ENCODE measurements around the gene JMJD1C. TPM values are rescaled to one million over a fixed set of nuclear protein-coding genes. Genes with fewer than 3 reads are reported as not detected.
"Not testable (repeated sequence)": the region's sequence is repeated elsewhere in the genome, so short reads cannot be mapped to it uniquely, and the experiment has no call there.

JMJD1C gene
- total RNA-seq, 2 experiments from 2014 or later: 389 to 399 TPM

GRCh38 chr10:63493004-63493403, 27.2 kb upstream of the JMJD1C start:
- H3K4me3 Mint-ChIP-seq: no peak overlapping the region
- H3K4me3 ChIP-seq (ENCODE audit: low read length): no peak overlapping the region
- TF ChIP-seq CTCF (IDR thresholded peaks at IDR 0.05): no peak
- H3K9me3 ChIP-seq (ENCODE audit: control insufficient read depth in 1 of 2, insufficient read depth in 1 of 2, low read length in 2 of 2): no peaks in the 10 kb centered on the region
- DNase-seq (no peak), ATAC-seq (ENCODE audit: poor library complexity) (no peak)
- H3K4me1 ChIP-seq (ENCODE audit: insufficient read depth, low read length): no peaks in the 10 kb centered on the region
- ChIA-PET POLR2A (no interaction called here), CTCF (interaction anchor here (0.7 kb wide), 1 partner anchor 168 kb away, joined by 4 read pairs; no protein-coding TSS in a partner anchor)
- no peak overlapping the region for H3K27ac ChIP-seq (ENCODE audit: low read depth in 1 of 2, low read length in 2 of 2)
- no peak overlapping the region for H3K27ac Mint-ChIP-seq
- no peaks in the 10 kb centered on the region for H3K27me3 Mint-ChIP-seq
- no peaks in the 10 kb centered on the region for H3K9me3 Mint-ChIP-seq
- peaks cover 3% of the 10 kb centered on the region for H3K36me3 ChIP-seq (ENCODE audit: insufficient read depth, low read length)
- H3K27me3 ChIP-seq (ENCODE audit: control insufficient read depth in 1 of 2, insufficient read depth in 2 of 2, low read length in 2 of 2): no peaks in the 10 kb centered on the region
- intact Hi-C loops (cut with DNase I, micrococcal nuclease): no loop called here
- peaks cover 4% of the 10 kb centered on the region for H3K36me3 Mint-ChIP-seq (ENCODE audit: low read depth)
- peaks cover 30% of the 10 kb centered on the region for H3K4me1 Mint-ChIP-seq (ENCODE audit: low read depth)

DNA sequence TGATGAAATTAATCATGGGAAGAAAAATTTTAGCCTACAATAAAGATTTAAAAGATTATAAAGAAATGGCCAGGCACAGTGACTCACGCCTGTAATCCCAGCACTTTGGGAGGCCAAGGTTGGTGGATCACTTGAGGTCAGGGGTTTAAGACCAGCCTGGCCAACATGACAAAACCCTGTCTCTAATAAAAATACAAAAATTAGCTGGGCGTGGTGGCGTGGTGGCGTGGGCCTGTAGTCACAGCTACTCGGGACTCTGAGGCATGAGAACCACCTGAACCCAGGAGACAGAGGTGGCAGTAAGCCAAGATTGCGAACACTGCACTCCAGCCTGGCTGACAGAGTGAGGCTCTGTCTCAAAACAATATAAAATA, 26.5 kb upstream of the JMJD1C start:
- CTCF ChIA-PET; H3K4me3 Mint-ChIP-seq; H3K27ac ChIP-seq (ENCODE audit: low read depth in 1 of 2, low read length in 2 of 2); H3K36me3 Mint-ChIP-seq (ENCODE audit: low read depth); intact Hi-C loops (cut with DNase I, micrococcal nuclease); H3K36me3 ChIP-seq (ENCODE audit: insufficient read depth, low read length); H3K9me3 ChIP-seq (ENCODE audit: control insufficient read depth in 1 of 2, insufficient read depth in 1 of 2, low read length in 2 of 2); H3K27ac Mint-ChIP-seq; ATAC-seq (ENCODE audit: poor library complexity); H3K4me3 ChIP-seq (ENCODE audit: low read length); H3K27me3 Mint-ChIP-seq; H3K27me3 ChIP-seq (ENCODE audit: control insufficient read depth in 1 of 2, insufficient read depth in 2 of 2, low read length in 2 of 2); H3K4me1 ChIP-seq (ENCODE audit: insufficient read depth, low read length); H3K9me3 Mint-ChIP-seq; DNase-seq: not testable (repeated sequence)
- POLR2A ChIA-PET: interaction anchor here (0.7 kb wide), 1 partner anchor 137 kb away, joined by 3 read pairs; no protein-coding TSS in a partner anchor
- H3K4me1 Mint-ChIP-seq (ENCODE audit: low read depth): peaks cover 23% of the 10 kb centered on the region

DNA sequence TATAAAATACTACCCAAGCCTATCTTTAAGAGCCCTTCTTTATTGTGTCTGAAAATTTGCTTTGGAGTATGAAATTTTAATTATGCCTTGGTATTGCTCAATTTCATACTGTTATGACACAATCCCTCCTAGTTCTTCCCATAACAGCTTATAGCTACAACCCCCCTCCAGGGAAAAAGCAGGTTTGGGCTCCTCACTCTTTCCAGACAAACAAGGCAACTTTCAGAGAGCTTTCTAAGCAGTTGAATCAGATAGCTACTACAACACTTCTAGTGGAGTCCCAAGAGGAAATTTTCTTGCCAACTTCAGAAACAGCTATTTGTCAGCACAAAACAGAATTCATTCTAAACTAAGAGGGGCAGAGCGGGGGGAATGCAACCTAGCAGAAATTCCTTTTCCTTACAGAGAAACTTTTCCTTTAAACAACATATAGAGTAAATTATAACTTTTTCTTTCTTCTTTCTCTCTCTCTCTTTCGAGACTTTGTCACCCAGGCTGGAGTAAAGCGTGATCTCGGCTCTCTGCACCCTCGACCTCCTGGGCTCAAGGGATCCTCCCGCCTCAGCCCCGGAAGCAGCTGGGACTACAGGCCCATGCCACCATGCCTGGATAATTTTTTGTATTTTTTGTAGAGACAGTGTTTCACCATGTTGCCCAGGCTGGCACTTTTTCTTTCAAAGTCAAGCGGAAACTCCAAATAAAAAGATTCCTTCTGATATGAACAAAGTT, 26.0 kb upstream of the JMJD1C start:
- H3K36me3 Mint-ChIP-seq (ENCODE audit: low read depth): peaks cover 4% of the 10 kb centered on the region
- H3K4me3 Mint-ChIP-seq: no peak overlapping the region
- H3K36me3 ChIP-seq (ENCODE audit: insufficient read depth, low read length): peaks cover 3% of the 10 kb centered on the region
- no peaks in the 10 kb centered on the region for H3K4me1 ChIP-seq (ENCODE audit: insufficient read depth, low read length)
- no peak overlapping the region for H3K27ac Mint-ChIP-seq
- H3K4me1 Mint-ChIP-seq (ENCODE audit: low read depth): peaks cover 18% of the 10 kb centered on the region
- ATAC-seq (ENCODE audit: poor library complexity) (no peak), DNase-seq (no peak)
- no peaks in the 10 kb centered on the region for H3K9me3 ChIP-seq (ENCODE audit: control insufficient read depth in 1 of 2, insufficient read depth in 1 of 2, low read length in 2 of 2)
- no peak overlapping the region for H3K4me3 ChIP-seq (ENCODE audit: low read length)
- H3K27me3 Mint-ChIP-seq: no peaks in the 10 kb centered on the region
- intact Hi-C loops (cut with DNase I, micrococcal nuclease): no loop called here
- ChIA-PET POLR2A (interaction anchor here (0.7 to 1.2 kb wide), 2 partner anchors 18 to 138 kb away, joined by 3 read pairs; no protein-coding TSS in a partner anchor), CTCF (no interaction called here)
- H3K27ac ChIP-seq (ENCODE audit: low read depth in 1 of 2, low read length in 2 of 2): no peak overlapping the region
- no peaks in the 10 kb centered on the region for H3K27me3 ChIP-seq (ENCODE audit: control insufficient read depth in 1 of 2, insufficient read depth in 2 of 2, low read length in 2 of 2)
- TF ChIP-seq CTCF (IDR thresholded peaks at IDR 0.05): no peak
- no peaks in the 10 kb centered on the region for H3K9me3 Mint-ChIP-seq

GRCh38 chr10:63489838-63490237, 24.1 kb upstream of the JMJD1C start:
- ChIA-PET CTCF (no interaction called here), POLR2A (interaction anchor here (0.6 kb wide), 1 partner anchor 686 kb away, joined by 5 read pairs; no protein-coding TSS in a partner anchor)
- Mint-ChIP-seq H3K9me3 (no peaks in the 10 kb centered on the region), H3K27ac (no peak overlapping the region), H3K36me3 (ENCODE audit: low read depth) (no peaks in the 10 kb centered on the region), H3K4me3 (no peak overlapping the region), H3K27me3 (no peaks in the 10 kb centered on the region), H3K4me1 (ENCODE audit: low read depth) (peaks cover 11% of the 10 kb centered on the region)
- Histone ChIP-seq H3K9me3 (ENCODE audit: control insufficient read depth in 1 of 2, insufficient read depth in 1 of 2, low read length in 2 of 2) (no peaks in the 10 kb centered on the region), H3K27me3 (ENCODE audit: control insufficient read depth in 1 of 2, insufficient read depth in 2 of 2, low read length in 2 of 2) (no peaks in the 10 kb centered on the region), H3K4me1 (ENCODE audit: insufficient read depth, low read length) (no peaks in the 10 kb centered on the region), H3K27ac (ENCODE audit: low read depth in 1 of 2, low read length in 2 of 2) (no peak overlapping the region), H3K36me3 (ENCODE audit: insufficient read depth, low read length) (peaks cover 3% of the 10 kb centered on the region), H3K4me3 (ENCODE audit: low read length) (no peak overlapping the region)
- DNase-seq (no peak), ATAC-seq (ENCODE audit: poor library complexity) (no peak)
- no peak for TF ChIP-seq CTCF (IDR thresholded peaks at IDR 0.05)
- intact Hi-C loops (cut with DNase I, micrococcal nuclease): no loop called here

All from CD4-positive, alpha-beta T cell (primary cell).